ENCODE measurements around the gene FMO5.

DNA sequence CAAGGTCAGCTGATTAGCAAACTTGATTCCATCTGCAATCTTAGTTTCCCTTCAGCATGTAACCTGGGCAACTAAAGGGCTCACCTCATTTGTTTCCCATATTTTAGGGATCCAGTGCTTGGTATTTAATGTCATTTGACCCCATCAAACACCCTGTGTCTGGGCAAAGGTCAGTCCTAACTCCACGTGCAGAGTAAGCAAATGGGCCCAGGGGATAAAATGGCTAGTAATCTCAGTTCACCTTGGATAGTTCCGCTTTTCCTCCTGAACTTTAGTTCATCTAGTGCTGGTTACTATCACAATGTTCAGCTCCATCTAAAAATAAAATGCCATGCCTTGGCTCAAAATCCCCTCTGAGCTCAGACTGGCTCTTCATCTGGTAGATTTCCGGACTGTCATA, 72.4 kb downstream of the FMO5 start:
- TF ChIP-seq, protein P1, sequence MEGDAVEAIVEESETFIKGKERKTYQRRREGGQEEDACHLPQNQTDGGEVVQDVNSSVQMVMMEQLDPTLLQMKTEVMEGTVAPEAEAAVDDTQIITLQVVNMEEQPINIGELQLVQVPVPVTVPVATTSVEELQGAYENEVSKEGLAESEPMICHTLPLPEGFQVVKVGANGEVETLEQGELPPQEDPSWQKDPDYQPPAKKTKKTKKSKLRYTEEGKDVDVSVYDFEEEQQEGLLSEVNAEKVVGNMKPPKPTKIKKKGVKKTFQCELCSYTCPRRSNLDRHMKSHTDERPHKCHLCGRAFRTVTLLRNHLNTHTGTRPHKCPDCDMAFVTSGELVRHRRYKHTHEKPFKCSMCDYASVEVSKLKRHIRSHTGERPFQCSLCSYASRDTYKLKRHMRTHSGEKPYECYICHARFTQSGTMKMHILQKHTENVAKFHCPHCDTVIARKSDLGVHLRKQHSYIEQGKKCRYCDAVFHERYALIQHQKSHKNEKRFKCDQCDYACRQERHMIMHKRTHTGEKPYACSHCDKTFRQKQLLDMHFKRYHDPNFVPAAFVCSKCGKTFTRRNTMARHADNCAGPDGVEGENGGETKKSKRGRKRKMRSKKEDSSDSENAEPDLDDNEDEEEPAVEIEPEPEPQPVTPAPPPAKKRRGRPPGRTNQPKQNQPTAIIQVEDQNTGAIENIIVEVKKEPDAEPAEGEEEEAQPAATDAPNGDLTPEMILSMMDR (conservative IDR thresholded peaks at IDR 0.05; ENCODE audit: low read length): no peak
- no peak for TF ChIP-seq EZH2phosphoT487 (IDR thresholded peaks at IDR 0.05; ENCODE audit: borderline replicate concordance, low read depth, low read length)
